AG09309 (cell line): ENCODE data around the gene EDEM3.

Experiments
- DNase-seq: peaks from one replicate; pipeline ENCODE4 v3.0.0-alpha.2; 2010; ENCODE audit warnings: low read depth
- H3K4me3 ChIP-seq: 2 replicates; pipeline ENCODE4 v1.5.1; 2011; ENCODE audit warnings: mild to moderate bottlenecking, low read depth, low read length, moderate library complexity; ENCODE audit not compliant: control insufficient read depth
- CTCF ChIP-seq: IDR thresholded peaks from 2 replicates; pipeline ENCODE4 v1.5.1; 2011; ENCODE audit warnings: mild to moderate bottlenecking, low read depth, low read length, inconsistent platforms; ENCODE audit not compliant: insufficient read depth, control insufficient read depth; ENCODE audit errors: missing control alignments

Gene EDEM3

GRCh38 chr1:184759651-184760050 lies 5.0 kb upstream of the EDEM3 start:
- no peak for DNase-seq
- no peak for TF ChIP-seq CTCF

GRCh38 chr1:184759112-184759511 lies 4.5 kb upstream of the EDEM3 start:
- DNase-seq, result no peak
- no peak for TF ChIP-seq CTCF
- H3K4me3 ChIP-seq, result no peak overlapping the region

More at GRCh38 chr1:184759651-184760050, 5.0 kb upstream of the EDEM3 start:
- no peak overlapping the region for H3K4me3 ChIP-seq

GRCh38 chr1:184757891-184758290 lies 3.2 kb upstream of the EDEM3 start:
- no peak overlapping the region for H3K4me3 ChIP-seq
- DNase-seq, result no peak
- no peak for TF ChIP-seq CTCF

- TF ChIP-seq CTCF, result no peak
- no peak for DNase-seq
- H3K4me3 ChIP-seq, result no peak overlapping the region
These were observed 2.7 kb upstream of the EDEM3 start for GRCh38 chr1:184757406-184757805.

GRCh38 chr1:184755226-184756065 lies 788 bp upstream of the EDEM3 start:
- peak overlapping the region; percentile 95 for H3K4me3 ChIP-seq
- DNase-seq, result no peak
- no peak for TF ChIP-seq CTCF

- H3K4me3 ChIP-seq, result peak overlapping the region; percentile 95
- no peak for TF ChIP-seq CTCF
- DNase-seq, result no peak
These were observed 816 bp downstream of the EDEM3 start for GRCh38 chr1:184753608-184754475.
